Pancreas (tissue), 10 donors: Measurements from ENCODE around the gene GSS. TPM values are rescaled to one million over a fixed set of nuclear protein-coding genes. Genes with fewer than 3 reads are reported as not detected.

ENCODE experiments used
- ATAC-seq, 4 donors: fragments of 200-7000 bp; cut with Tn5 transposase; one replicate each; pipeline versions ENCODE4 v1.8.0 to v1.9.1; 2020; ENCODE audit warnings: mild to moderate bottlenecking in 4 of 4, moderate library complexity in 4 of 4
- DNase-seq, 6 donors: peaks; one replicate each; pipeline ENCODE4 v3.0.0-alpha.2; 2020
- FAIRE-seq: peaks from 2 replicates; lab custom pipeline; 2012; peaks lifted over from hg19 to GRCh38; lab: Jason Lieb, UNC
- H3K27ac ChIP-seq, 4 donors: fragments of 200-600 bp; sonication (generic); 1 replicate in 3 of 4; 2 replicates in 1 of 4; pipeline versions ENCODE4 v1.5.0 to v1.8.0; 2020
- H3K27me3 ChIP-seq, 4 donors: fragments of 200-600 bp; one replicate each; pipeline ENCODE4 v1.8.0; 2021
- H3K36me3 ChIP-seq, 3 donors: fragments of 200-600 bp; sonication (generic) in 1 of 3; one replicate each; pipeline versions ENCODE4 v1.5.0 to v1.8.0; 2020 to 2021
- H3K4me1 ChIP-seq, 3 donors: fragments of 200-600 bp; one replicate each; pipeline ENCODE4 v1.8.0; 2021
- H3K4me3 ChIP-seq, 4 donors: fragments of 200-600 bp; sonication (generic) in 2 of 4; one replicate each; pipeline versions ENCODE4 v1.5.0 to v1.8.0; 2020 to 2021
- H3K9me3 ChIP-seq, 4 donors: fragments of 200-600 bp; one replicate each; pipeline ENCODE4 v1.8.0; 2021
- CTCF ChIP-seq, 4 donors: fragments of 200-600 bp; sonication (generic) in 3 of 4; IDR thresholded peaks; one replicate each; pipeline versions ENCODE4 v1.5.0 to v1.8.0; 2021; ENCODE audit warnings: antibody characterized with exemption in 4 of 4
- WGBS, 2 donors: extraction: QIAGEN DNeasy Blood & Tissue Kit; methylation state at CpG; one replicate each; pipeline ENCODE4 v1.1.7; 2013; 5-methylcytosine and 5-hydroxymethylcytosine counted together
- intact Hi-C, 3 donors: fragments of 100-400 bp; cut with DNase I; formaldehyde crosslinking; loops; one replicate each; pipeline versions ENCODE4 v1.11.1 to v1.14.2; 2022
- polyA plus RNA-seq, 2 donors: library from polyadenylated mRNA; stranded (reverse); fragments of 200-250 nt; gene quantifications; one replicate each; pipeline ENCODE4 v1.2.3, GENCODE V29; 2013
- total RNA-seq, 6 donors: library from RNA; stranded (reverse); fragmentation: NEBNext Ultra II Directional in 4 of 6; extraction: Animal tissue kit (Norgen Biotek cat#: 25700) in 4 of 6; gene quantifications; one replicate each; pipeline versions ENCODE4 v1.2.1 to v1.2.4, GENCODE V29; 2021 to 2023
- donor health status: healthy with polysubstance abuse.
- donor health status: DM: no; HTN: no; CAD: no; lungs with moderate emphysema.
- donor health status: DM: no; HTN: no; CAD: no.
- donor health status: control.
- donor health status: control.
- donor health status: Bipolar disorder and iron deficiency.
- donor health status: DM: yes; HTN: yes; CAD: no.
- donor health status: DM: no; HTN: no; CAD: no.
- donor health status: DM: no; HTN: no; CAD: no.
- donor health status: DM: yes; HTN: yes; CAD: no.

The GSS gene
- total and polyA plus RNA-seq, 8 donors: 6.7 to 32.2 (median 14.4) TPM

- no peak overlapping the region for H3K4me3 ChIP-seq
- ATAC-seq (no peak), FAIRE-seq (no peak)
Measured at GRCh38 chr20:34993941-34994508, 38.4 kb upstream of the GSS start.

GRCh38 chr20:34992751-34993417 is 37.3 kb upstream of the GSS start:
- Histone ChIP-seq H3K4me3 (no peak overlapping the region), H3K27me3 (no peaks in the 10 kb centered on the region), H3K9me3 (no peaks in the 10 kb centered on the region), H3K4me1 (no peaks in the 10 kb centered on the region), H3K27ac (no peak overlapping the region), H3K36me3 (peaks cover 0 to 22% (median 0%) of the 10 kb centered on the region in 3 donors)
- no peak for FAIRE-seq
- 95 to 97% methylated on average over 20 of the region's 20 CpGs for WGBS, 2 donors
- no peak for DNase-seq
- no peak for TF ChIP-seq CTCF (IDR thresholded peaks at IDR 0.05)
- ATAC-seq: no peak
- intact Hi-C loops: no loop called here

More at GRCh38 chr20:34993941-34994508, 38.4 kb upstream of the GSS start:
- H3K27ac ChIP-seq: no peak overlapping the region
- H3K36me3 ChIP-seq: peaks cover 0 to 30% (median 3%) of the 10 kb centered on the region in 3 donors
- WGBS, 2 donors: 93 to 94% methylated on average over 22 of the region's 22 CpGs
- DNase-seq: peak in 1 of 6 donors; percentile 55
- no peaks in the 10 kb centered on the region for H3K27me3 ChIP-seq
- no peak for TF ChIP-seq CTCF (IDR thresholded peaks at IDR 0.05)
- no peaks in the 10 kb centered on the region for H3K4me1 ChIP-seq
- H3K9me3 ChIP-seq: no peaks in the 10 kb centered on the region
- intact Hi-C loops: no loop called here

GRCh38 chr20:34990661-34991214 is 35.1 kb upstream of the GSS start:
- Histone ChIP-seq H3K27ac (no peak overlapping the region), H3K4me1 (no peaks in the 10 kb centered on the region), H3K4me3 (no peak overlapping the region), H3K27me3 (no peaks in the 10 kb centered on the region), H3K36me3 (peaks cover 0 to 13% (median 0%) of the 10 kb centered on the region in 3 donors), H3K9me3 (no peaks in the 10 kb centered on the region)
- no peak for ATAC-seq
- intact Hi-C loops: no loop called here
- FAIRE-seq: no peak
- no peak for TF ChIP-seq CTCF (IDR thresholded peaks at IDR 0.05)
- WGBS, 2 donors: 87% methylated on average over 18 of the region's 18 CpGs
- DNase-seq: peak in 1 of 6 donors; percentile 54

GRCh38 chr20:34990231-34990630 is 34.6 kb upstream of the GSS start:
- no peak for FAIRE-seq

More at GRCh38 chr20:34990231-34990630, 34.6 kb upstream of the GSS start:
- intact Hi-C loops: no loop called here
- no peaks in the 10 kb centered on the region for H3K9me3 ChIP-seq
- DNase-seq (no peak), ATAC-seq (no peak)
- H3K27me3 ChIP-seq: no peaks in the 10 kb centered on the region
- TF ChIP-seq CTCF (IDR thresholded peaks at IDR 0.05): no peak
- no peaks in the 10 kb centered on the region for H3K4me1 ChIP-seq
- H3K36me3 ChIP-seq: peaks cover 0 to 8% (median 0%) of the 10 kb centered on the region in 3 donors
- no peak overlapping the region for H3K27ac ChIP-seq
- H3K4me3 ChIP-seq: no peak overlapping the region
- 77% methylated on average over 11 of the region's 11 CpGs for WGBS, 2 donors
